NCI-H82 treated with DMSO at 0.1 percent for 48 hours (cell line): Measurements from ENCODE around the gene SNX14.
"Not testable (repeated sequence)": the region's sequence is repeated elsewhere in the genome, so short reads cannot be mapped to it uniquely, and the experiment has no call there.

ENCODE experiments used
- DNase-seq: peaks from one replicate; lab custom pipeline; 2025; ENCODE audit not compliant: unreplicated experiment; lab: John Stamatoyannopoulos, UW

Gene SNX14

DNA sequence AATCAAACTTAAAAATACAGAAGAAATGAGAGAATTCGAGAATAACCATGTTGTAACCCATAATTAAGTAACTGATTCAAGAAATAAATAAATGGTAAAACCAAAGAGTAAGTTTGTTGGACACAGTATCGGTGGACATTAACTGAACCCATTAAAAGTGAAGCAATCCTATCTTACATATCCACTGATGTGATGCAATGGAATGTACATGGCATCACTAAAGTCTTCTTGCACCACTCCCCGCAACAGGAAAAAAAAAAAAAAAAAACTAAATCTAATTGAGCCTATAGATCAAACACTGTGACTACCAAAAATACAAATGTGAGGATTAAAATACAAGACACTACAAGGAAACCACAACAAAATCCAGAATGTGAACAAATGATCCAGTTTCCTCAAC, 7.9 kb downstream of the SNX14 start:
- no peak for DNase-seq

DNA sequence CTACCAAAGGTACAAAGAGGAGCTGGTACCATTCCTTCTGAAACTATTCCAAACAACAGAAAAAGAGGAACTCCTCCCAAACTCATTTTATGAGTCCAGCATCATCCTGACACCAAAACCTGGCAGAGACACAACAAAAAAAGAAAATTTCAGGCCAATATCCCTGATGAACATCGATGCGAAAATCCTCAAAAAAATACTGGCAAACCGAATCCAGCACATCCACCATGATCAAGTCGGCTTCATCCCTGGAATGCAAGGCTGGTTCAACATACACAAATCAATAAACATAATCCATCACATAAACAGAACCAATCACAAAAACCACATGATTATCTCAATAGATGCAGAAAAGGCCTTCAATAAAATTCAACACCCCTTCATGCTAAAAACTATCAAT, 10.8 kb downstream of the SNX14 start:
- not testable (repeated sequence) for DNase-seq

DNA sequence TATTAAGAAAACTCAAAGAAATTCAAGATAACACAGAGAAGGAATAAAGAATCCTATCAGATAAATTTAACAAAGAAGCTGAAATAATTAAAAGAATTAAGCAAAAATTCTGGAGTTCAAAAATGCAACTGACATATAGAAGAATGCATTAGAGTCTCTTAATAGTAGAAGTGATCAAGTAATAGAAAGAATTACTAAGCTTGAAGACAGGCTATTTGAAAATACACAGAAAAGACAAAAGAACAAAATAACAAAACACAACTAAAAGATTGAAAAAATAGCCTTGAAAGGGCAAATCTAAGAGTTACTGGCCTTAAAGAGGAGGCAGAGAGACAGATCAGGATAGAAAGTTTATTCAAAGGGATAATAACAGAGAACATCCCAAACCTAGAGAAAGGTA, 12.1 kb downstream of the SNX14 start:
- no peak for DNase-seq

DNA sequence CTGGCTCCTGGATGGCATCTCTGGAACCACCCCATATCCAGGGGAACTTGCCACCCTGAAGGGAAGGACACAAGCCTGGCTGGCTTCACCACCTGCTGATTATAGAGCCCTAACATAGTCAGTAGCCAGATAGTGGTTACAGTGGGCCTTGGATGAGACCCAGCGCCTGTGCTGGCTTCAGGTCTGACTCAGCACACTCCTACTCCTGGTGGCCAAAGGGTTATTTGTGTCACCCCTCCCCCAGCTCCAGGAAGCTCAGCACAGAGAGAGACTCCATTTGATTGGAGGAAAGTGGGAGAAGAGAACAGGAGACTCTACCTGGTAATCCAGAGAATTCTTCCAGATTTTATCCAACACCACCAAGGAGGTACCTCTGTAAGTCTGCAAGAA, 12.8 kb downstream of the SNX14 start:
- DNase-seq, result no peak

DNA sequence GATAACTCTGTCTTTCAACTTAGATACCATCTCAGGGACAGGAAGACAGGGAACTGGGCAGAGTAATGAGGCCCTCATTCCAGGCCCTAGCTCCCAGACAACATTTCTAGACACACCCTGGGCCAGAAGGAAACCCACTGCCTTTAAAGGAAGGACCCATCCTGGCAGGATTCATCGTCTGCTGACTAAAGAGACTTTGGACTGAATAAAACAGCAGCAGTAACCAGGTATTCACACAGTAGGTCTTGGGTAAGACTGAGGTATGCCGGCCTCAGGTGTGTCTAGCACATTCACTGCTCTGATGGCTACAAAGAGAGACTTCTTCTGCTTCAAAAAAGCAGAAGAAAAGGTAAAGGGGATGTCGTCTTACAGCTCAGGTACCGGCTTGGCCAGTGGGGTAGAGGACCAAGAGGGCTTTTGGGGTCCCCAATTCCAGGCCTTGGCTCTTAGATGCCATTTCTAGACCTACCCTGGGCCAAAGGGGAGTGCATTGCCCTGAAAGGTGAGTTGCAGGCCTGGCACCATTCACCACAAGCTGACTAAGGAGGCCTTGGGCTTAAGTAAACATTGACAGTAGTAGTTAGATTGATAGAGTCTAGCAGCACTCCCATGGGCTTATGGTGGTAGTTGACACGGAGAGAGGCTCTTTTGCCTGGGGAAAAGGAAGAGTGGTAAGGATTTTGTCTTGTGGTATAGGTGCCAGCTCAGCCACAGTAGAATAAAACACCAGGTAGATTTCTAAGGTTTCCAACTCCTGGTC, 13.4 kb downstream of the SNX14 start:
- DNase-seq, result no peak

DNA sequence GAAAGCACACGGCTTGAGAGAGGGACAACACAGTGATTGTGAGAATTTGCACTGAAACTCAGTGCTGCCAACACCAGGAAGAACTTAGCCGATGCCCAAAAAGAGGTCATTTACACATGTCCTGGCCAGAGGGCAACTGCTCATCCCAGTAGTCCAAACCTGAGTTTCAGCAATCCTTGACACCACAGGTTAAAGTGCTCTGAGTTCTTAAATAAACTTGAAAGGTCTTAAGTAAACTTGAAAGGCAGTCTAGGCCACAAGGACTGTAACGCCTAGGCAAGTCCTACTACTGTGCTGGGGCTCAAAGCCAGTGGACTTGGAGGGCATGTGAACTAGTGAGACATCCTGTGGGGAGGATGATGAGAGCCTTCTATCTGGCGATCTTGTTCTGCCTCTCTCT, 14.1 kb downstream of the SNX14 start:
- DNase-seq, result no peak

DNA sequence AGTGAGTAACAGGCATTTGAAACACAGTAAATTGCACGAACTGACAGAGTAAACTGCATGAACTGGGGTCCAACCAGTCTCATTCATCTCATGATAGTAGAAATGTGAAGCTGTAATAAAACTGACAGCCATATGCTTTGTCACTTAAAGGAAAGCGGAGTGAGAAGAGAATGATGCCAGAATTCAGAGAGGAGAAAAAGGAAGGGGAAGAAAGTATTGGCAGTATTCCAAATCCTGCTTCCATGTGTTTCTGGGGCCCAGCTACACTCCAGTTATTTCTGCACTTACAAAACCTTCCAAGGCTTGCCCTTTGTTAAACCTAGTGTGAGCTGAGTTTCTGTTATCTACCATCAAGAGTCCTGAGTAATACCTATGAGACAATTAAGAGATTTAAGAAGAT, 17.2 kb downstream of the SNX14 start:
- DNase-seq, result no peak

DNA sequence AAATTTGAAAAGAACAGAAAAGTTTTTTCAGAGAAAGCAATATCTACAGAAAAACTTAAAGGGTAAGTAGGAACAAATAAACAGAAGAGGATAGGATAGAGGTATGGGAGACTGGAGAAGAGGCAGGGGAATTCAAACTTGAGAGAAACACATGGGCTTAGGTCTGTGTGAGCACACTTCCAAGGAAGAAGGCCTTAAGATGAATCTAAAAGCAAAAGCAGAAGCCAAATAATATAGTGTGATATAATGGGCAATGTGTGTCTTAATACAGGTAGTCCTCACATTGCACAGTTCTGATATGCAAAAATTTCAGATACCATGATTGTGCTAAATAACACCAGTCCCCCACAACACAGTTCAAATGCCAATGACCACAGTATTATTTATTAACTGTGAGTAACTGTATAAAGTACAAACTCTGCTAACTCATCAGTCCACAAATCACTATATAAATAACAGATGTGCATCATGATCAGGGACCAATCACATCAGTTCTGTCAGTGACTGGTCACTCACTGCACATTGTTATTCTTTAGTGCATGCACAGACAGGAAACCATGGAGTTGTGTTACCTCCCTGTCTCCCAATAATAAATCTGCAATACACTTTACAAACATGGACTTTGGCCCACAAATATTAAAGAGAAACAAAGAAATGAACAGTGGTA, 18.6 kb downstream of the SNX14 start:
- DNase-seq, result no peak

DNA sequence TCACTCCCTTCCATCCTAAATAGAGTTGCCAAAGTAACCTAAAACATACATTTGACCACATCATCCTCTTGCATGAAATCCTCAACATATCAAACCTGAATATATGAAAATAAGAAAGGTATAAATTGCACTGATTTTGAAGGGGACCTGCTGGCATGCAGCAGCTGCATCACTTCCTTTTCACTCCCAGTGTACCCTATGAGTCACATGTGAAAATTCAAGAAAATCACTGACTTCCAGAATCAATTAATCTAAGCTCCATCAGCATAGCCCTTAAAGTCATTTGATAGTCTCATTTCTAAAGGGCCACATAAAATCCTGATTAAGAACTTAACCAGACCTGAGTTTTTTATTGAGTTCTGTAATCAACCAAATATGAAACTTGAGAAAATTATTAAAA, 24.3 kb downstream of the SNX14 start:
- no peak for DNase-seq

DNA sequence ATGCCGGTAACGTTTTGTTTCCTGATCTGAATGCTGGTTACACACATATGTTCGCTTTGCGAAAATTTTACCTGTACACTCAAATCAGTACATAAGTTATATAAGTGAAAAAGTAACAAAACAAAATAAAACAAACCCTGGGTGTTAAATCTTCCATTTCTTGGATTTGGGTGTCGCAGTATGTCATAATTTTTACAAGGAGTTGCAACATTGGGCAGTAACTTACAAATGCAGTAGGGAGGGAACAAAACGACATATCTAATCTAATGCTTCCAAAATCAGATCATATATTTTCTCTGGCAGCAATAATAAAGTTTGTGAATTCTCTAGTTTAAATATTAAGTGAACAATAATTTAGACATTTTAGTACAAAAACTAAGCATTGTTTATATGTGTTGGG, 25.2 kb downstream of the SNX14 start:
- no peak for DNase-seq

DNA sequence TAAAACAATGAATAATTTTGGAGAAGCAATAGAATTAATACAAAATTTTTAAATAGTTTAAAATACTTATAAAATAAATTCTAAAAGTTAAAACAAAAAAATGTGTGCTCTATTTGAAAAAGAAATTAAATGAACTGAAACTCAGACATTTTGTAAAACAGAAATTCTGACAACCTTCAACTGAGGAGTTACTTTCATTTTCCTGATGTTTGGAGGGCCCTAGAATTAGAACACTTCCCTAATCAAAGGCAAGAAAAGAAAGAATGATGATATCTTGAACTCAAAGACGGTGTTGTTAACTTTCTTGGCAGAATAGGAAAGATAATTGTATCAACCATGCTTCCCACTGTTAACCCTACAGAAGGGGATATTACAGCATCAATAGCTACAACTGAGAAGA, 27.9 kb downstream of the SNX14 start:
- DNase-seq, result no peak

DNA sequence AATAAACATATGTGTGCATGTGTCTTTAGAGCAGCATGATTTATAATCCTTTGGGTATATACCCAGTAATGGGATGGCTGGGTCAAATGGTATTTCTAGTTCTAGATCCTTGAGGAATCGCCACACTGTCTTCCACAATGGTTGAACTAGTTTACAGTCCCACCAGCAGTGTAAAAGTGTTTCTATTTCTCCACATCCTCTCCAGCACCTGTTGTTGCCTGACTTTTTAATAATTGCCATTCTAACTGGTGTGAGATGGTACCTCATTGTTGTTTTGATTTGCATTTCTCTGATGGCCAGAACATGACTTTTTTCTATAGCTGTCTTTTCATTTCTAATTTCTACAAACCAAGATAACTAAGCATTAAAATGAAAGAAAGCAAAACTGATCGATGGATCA, 29.4 kb downstream of the SNX14 start:
- DNase-seq, result not testable (repeated sequence)

DNA sequence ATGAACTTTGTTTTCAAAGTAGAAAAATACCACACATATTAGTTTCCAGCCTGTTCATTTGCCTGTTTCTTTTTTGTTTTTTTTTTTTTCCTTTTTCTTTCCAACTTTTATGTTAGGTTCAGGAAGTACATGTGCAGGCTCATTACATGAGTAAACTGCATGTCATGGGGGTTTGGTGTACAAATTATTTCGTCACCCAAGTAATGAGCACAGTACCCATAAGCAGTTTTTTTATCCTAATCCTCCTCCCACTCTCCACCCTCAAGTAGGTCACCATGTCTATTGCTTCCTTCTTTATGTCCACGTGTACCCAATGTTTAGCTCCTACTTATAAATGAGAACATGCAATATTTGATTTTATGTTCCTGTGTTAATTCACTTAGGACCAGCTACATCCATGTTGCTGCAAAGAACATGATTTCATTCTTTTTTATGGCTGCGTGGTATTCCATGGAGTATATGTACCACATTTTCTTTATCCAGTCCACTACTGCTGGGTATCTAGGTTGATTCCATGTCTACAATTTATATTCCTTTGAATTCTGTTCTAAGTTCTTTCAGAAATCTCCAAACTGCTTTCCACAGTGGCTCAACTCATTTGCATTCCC, 31.8 kb downstream of the SNX14 start:
- DNase-seq, result no peak

DNA sequence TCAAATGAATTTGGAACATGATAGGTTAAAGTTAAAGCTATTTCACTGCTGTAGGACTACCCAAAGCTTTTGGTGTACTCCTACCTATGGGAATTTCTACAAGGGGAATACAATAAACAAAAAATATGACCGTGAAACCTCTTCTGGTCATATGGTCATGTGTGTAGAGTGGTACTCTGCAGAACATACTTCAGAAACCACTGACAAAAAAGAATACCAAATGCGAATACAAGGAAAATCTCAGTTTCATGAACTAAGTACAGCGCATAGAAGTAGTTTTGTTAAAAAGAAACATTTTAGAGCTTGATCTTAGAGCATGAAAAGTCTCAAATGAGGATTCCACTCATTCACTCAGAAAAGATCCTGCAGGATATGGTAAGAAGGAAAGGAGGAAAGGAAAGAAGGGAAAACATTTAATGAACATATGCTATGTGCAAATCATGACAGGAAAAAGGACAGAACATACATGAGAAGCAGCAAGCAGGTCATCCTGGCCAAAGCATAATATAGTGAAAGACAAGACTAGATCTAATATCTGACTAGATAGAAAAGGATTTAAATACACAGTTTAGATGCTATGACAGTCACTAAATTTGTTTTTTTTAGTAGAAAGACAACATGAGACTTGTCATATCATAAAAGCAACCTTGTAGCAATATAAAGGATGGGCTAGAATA, 36.5 kb downstream of the SNX14 start:
- DNase-seq, result no peak

DNA sequence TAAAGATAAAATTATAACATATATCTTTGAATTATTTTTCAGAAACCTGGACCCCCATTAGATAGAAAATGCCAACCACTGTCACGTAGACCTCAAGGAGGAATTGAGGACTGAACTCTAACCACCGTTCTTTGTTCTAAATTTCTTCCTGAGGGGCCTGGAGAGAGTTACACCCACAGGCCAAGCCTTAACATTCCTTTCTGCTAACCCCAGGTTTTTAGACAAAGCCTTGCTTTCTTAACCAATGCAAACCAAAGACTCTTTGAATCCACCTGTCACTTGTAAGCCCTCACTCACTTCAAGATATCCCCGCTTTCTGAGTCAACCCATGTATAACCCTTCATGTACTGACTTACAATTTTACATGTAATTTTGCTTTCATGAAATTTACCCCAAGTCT, 41.0 kb downstream of the SNX14 start:
- DNase-seq, result no peak

DNA sequence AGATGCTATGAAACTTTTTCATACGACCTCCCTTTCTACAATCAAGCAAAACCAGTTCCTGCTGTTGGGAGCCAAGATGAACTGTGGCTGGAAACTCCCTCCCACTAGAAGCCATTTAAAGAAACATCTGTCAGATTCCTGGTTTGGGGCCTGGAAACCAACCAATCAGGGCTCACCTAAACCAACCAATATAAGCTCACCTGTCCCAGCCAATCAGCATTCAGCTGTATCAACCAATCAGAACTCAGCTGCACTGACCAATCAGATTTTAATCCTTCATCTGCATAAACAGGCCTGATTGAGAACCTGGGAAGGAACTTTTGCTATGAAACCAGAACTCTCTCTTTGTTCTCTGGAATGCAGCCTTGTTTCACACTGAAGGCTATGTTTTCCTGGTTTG, 42.4 kb downstream of the SNX14 start:
- DNase-seq, result no peak

DNA sequence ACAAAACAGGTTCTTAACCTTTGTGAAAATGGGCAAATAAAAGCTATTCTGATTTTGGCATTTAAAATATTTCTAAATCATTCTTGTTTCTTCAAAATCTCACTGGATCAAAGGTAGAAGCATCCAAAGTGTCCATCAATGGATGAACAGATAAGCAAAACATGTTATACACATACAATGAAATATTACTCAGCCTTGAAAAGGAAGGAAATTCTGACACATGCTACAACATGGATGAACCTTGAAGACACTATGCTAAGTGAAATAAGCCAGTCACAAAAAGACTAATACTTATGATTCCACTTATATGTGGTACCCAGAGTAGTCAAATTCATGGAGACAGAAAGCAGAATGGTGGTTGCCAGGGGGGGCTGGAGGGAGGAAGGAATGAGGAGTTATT, 45.9 kb downstream of the SNX14 start:
- no peak for DNase-seq

DNA sequence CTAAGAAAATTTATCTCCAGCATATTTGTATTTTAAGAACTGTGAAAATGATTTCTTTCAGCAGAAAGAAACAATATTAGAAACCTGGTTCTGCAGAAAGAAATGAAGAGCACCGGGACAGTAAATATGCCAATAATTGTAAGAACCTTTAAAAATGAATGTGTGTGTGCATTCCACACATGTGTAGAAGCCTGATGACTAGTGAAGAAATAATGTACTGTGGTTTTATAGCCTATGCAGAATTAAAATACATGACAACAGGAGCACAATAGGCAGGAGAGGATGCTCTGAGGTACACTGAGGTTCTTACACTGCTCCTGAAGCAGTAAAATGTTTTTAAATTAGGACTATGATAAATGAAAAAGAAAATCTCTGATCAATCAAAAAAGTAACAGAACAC, 48.9 kb downstream of the SNX14 start:
- no peak for DNase-seq

DNA sequence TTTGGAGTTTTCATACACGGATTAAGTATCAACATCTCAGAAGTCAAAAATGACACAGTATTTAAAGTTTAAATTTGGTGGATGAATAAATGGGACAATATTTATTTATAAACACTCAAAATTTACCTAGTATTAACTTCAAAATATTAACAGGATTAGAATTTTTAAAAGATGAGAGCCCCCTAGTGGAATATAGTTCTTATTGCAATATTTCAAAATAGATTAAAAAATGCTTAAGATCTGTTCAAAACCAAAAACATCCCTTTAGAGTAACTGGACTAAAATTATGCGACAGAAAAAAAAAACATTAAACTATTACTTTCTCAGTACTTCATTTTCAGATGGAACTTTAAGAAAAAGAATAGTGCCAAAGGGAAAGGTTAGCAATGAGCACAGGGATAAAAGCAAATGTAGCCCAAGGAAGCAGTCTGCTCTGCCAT, 56.6 kb downstream of the SNX14 start:
- no peak for DNase-seq

DNA sequence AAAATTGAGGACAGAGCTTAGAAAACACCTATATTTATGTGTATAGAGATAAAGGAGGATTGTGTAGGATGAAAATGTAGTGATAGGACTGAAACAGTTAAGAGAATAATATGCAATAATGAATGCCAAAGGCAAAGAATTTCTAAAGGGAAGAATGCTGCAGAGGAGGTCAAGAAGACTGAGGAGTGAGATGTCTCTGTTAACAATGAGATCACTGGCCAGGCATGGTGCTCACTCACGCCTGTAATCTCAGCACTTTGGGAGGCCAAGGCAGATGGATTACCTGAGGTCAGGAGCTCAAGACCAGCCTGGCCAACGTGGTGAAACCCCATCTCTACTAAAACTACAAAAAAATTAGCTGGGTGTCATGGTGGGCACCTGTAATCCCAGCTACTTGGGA, 69.4 kb downstream of the SNX14 start:
- DNase-seq, result not testable (repeated sequence)

DNA sequence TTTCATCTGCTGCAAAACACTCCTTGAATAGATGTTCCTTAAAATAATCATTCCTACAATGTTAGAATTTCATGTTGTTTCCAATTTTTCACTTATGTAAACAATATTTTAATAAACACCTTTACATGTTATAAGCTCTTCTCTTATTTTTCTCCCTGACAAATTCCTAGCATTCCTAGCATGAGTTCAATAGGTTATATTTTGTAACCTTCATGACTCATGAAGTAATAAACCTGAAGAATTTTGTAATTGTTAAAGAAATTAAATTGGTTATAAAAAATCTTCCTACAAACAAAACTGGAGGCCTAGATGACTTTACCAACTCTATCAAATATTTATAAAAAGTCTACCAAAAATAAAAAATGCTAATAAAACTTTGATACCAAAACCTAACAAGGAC, 77.5 kb downstream of the SNX14 start:
- no peak for DNase-seq
